HepG2 (cell line): ENCODE data around the gene C14orf119. TPM values are rescaled to one million over a fixed set of nuclear protein-coding genes. Genes with fewer than 3 reads are reported as not detected.

ENCODE experiments used
- ARNT2 ChIP-seq: sonication (generic); formaldehyde crosslinking; IDR thresholded peaks from 2 replicates; pipeline ENCODE4 v1.8.0; 2022; ENCODE audit warnings: mild to moderate bottlenecking, low read depth, missing genetic modification reagents, moderate library complexity
- ELF1 ChIP-seq: sonication (generic); formaldehyde crosslinking; IDR thresholded peaks from 2 replicates; pipeline ENCODE4 v1.4.0; 2020; ENCODE audit warnings: missing genetic modification reagents
- EZH2 ChIP-seq: conservative IDR thresholded peaks from 2 replicates; pipeline ENCODE4 v1.6.1; 2012; ENCODE audit warnings: mild to moderate bottlenecking, low read depth, low read length, moderate library complexity
- JARID2 ChIP-seq: sonication (generic); formaldehyde crosslinking; IDR thresholded peaks from 2 replicates; pipeline ENCODE4 v1.8.1; 2023; ENCODE audit warnings: missing genetic modification reagents, inconsistent platforms; ENCODE audit not compliant: insufficient replicate concordance
- PRDM10 ChIP-seq: sonication (generic); formaldehyde crosslinking; IDR thresholded peaks from 2 replicates; pipeline ENCODE4 v1.4.0; 2020; ENCODE audit warnings: low read depth, missing genetic modification reagents
- RBM39 ChIP-seq: fragments of 200-400 bp; formaldehyde crosslinking; IDR thresholded peaks from one replicate; pipeline ENCODE4 v1.6.1; 2018; ENCODE audit warnings: antibody characterized with exemption, mild to moderate bottlenecking, low read depth, low read length; ENCODE audit not compliant: poor library complexity, severe bottlenecking
- REPIN1 ChIP-seq: sonication (generic); formaldehyde crosslinking; IDR thresholded peaks from 2 replicates; pipeline ENCODE4 v1.8.0; 2022; ENCODE audit warnings: missing genetic modification reagents, low read depth, mild to moderate bottlenecking, borderline replicate concordance
- SPEN ChIP-seq: sonication (generic); formaldehyde crosslinking; IDR thresholded peaks from 2 replicates; pipeline ENCODE4 v1.5.1; 2020; ENCODE audit warnings: low read depth, mild to moderate bottlenecking, missing genetic modification reagents
- SYNCRIP ChIP-seq: fragments of 200-400 bp; formaldehyde crosslinking; IDR thresholded peaks from 2 replicates; pipeline ENCODE4 v1.6.1; 2018; ENCODE audit warnings: mild to moderate bottlenecking, low read depth, low read length; ENCODE audit not compliant: insufficient read depth
- TEAD2 ChIP-seq: sonication (generic); formaldehyde crosslinking; IDR thresholded peaks from 2 replicates; pipeline ENCODE4 v1.9.0; 2021; ENCODE audit warnings: missing genetic modification reagents
- THAP9 ChIP-seq: sonication (generic); formaldehyde crosslinking; IDR thresholded peaks from 2 replicates; pipeline ENCODE4; 2020; ENCODE audit warnings: missing genetic modification reagents, mild to moderate bottlenecking, borderline replicate concordance
- ZKSCAN5 ChIP-seq: sonication (generic); formaldehyde crosslinking; IDR thresholded peaks from 2 replicates; pipeline ENCODE4 v1.5.1; 2020; ENCODE audit warnings: mild to moderate bottlenecking, missing genetic modification reagents
- ZMYM3 ChIP-seq: sonication (generic); formaldehyde crosslinking; IDR thresholded peaks from 2 replicates; pipeline ENCODE4 v1.5.1; 2020; ENCODE audit warnings: mild to moderate bottlenecking, missing genetic modification reagents
- ZNF451 ChIP-seq: sonication (generic); formaldehyde crosslinking; IDR thresholded peaks from 2 replicates; pipeline ENCODE4 v1.5.0; 2020; ENCODE audit warnings: mild to moderate bottlenecking, missing genetic modification reagents
- ZNF512B ChIP-seq: sonication (generic); formaldehyde crosslinking; IDR thresholded peaks from 2 replicates; pipeline ENCODE4 v1.5.1; 2020; ENCODE audit warnings: missing genetic modification reagents, mild to moderate bottlenecking, borderline replicate concordance
- ZNF792 ChIP-seq: IDR thresholded peaks from 2 replicates; pipeline ENCODE4 v1.6.1; 2016
- polyA plus RNA-seq, 8 experiments: library from polyadenylated mRNA; depleted of rRNA in 3 of 8; stranded (reverse) in 7 of 8; unstranded in 1 of 8; fragments of >200 nt; fragmentation: Illumina TruSeq in 4 of 8; extraction: Trizol in 4 of 8; gene quantifications; 2 replicates each; pipeline versions ENCODE4 v1.2.1 to v1.2.3, GENCODE V29; 2011 to 2016; ENCODE audit warnings: low read depth in 4 of 8, missing spikeins in 1 of 8, mixed read lengths in 1 of 8; ENCODE audit not compliant: insufficient read depth in 1 of 8
- total RNA-seq, 5 experiments: library from RNA; depleted of rRNA; stranded (reverse); fragments of >200 nt; fragmentation: Illumina TruSeq; extraction: Trizol; gene quantifications; 2 replicates each; pipeline ENCODE4 v1.2.3, GENCODE V29; 2016; ENCODE audit warnings: low read depth in 1 of 5
- TF ChIP-seq, protein P1 (sequence below): IDR thresholded peaks from 2 replicates; pipeline ENCODE4 v1.6.1; 2016; ENCODE audit warnings: missing compliant biosample characterization, missing genetic modification reagents, borderline replicate concordance

Gene C14orf119
- total and polyA plus RNA-seq, 2 of the 13 experiments (the other 11 are each of a cell fraction or from before 2014, with no cell fraction given), result 117 to 206 TPM

- TF ChIP-seq ZNF512B, result peak; percentile 35; the same call in 1 of the 2 replicates
- TF ChIP-seq SPEN (CRISPR knock-in tag), result peak; percentile 89
- peak; percentile 62 for TF ChIP-seq ELF1 (CRISPR knock-in tag)
- 0 out of 2 replicates have a peak, but pooled peaks have one; percentile 80 for TF ChIP-seq ZNF792 (CRISPR knock-in tag)
- TF ChIP-seq ARNT2 (CRISPR knock-in tag), result peak; percentile 83
- peak; percentile 78; the same call in 1 of the 2 replicates for TF ChIP-seq ZNF451 (CRISPR knock-in tag)
- peak; percentile 95; the same call in 1 of the 2 replicates for TF ChIP-seq REPIN1
- TF ChIP-seq THAP9 (CRISPR knock-in tag), result 0 out of 2 replicates have a peak, but pooled peaks have one; percentile 8
- TF ChIP-seq SYNCRIP, result no peak
- TF ChIP-seq RBM39, result peak; percentile 88
- TF ChIP-seq JARID2 (CRISPR knock-in tag), result peak; percentile 99
- TF ChIP-seq, protein P1, sequence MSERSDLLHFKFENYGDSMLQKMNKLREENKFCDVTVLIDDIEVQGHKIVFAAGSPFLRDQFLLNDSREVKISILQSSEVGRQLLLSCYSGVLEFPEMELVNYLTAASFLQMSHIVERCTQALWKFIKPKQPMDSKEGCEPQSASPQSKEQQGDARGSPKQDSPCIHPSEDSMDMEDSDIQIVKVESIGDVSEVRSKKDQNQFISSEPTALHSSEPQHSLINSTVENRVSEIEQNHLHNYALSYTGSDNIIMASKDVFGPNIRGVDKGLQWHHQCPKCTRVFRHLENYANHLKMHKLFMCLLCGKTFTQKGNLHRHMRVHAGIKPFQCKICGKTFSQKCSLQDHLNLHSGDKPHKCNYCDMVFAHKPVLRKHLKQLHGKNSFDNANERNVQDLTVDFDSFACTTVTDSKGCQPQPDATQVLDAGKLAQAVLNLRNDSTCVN (CRISPR knock-in tag), result peak; percentile 93
- no peak; the same call in 1 of the 2 replicates for TF ChIP-seq EZH2
- peak; percentile 82; the same call in 1 of the 2 replicates for TF ChIP-seq PRDM10
- TF ChIP-seq ZMYM3 (CRISPR knock-in tag), result no peak
- 0 out of 2 replicates have a peak, but pooled peaks have one; percentile 28 for TF ChIP-seq ZKSCAN5
- no peak for TF ChIP-seq TEAD2 (CRISPR knock-in tag)
Observed at GRCh38 chr14:23120541-23121251, 25.4 kb downstream of the C14orf119 start (continued).
